AG04450 (cell line): ENCODE measurements around the gene RAB15. TPM values are rescaled to one million over a fixed set of nuclear protein-coding genes. Genes with fewer than 3 reads are reported as not detected.

ENCODE experiments used
- CTCF ChIA-PET: fragments of 300-600, 350-600 bp; formaldehyde crosslinking; extraction: SDS; loops from one replicate; lab custom pipeline; 2022; ENCODE audit warnings: antibody characterized with exemption, inconsistent platforms; lab: Charles Lee
- POLR2A ChIA-PET: fragments of 350-600 bp; formaldehyde crosslinking; extraction: SDS; loops from one replicate; lab custom pipeline; 2021; ENCODE audit warnings: antibody characterized with exemption, inconsistent platforms; lab: Yijun Ruan, JAX
- DNase-seq: peaks from one replicate; pipeline ENCODE4 v3.0.0-alpha.2; 2011; ENCODE audit warnings: low read depth, low spot score
- H3K27ac ChIP-seq: one replicate; pipeline ENCODE4 v1.5.1; 2012; ENCODE audit warnings: low read depth, low read length, control low read depth
- H3K27me3 ChIP-seq: one replicate; pipeline ENCODE4 v1.6.0; 2012; ENCODE audit warnings: low read length; ENCODE audit not compliant: control insufficient read depth, insufficient read depth
- H3K4me3 ChIP-seq: 2 replicates; pipeline ENCODE4 v1.5.1; 2011; ENCODE audit warnings: mild to moderate bottlenecking, low read depth, low read length, control low read depth
- H3K9me3 ChIP-seq: 2 replicates; pipeline ENCODE4 v1.5.1; 2012; ENCODE audit warnings: low read length; ENCODE audit not compliant: control insufficient read depth, insufficient read depth
- CTCF ChIP-seq: IDR thresholded peaks from 2 replicates; pipeline ENCODE4 v1.5.1; 2011; ENCODE audit warnings: low read depth, low read length, control low read depth, inconsistent platforms
- polyA plus RNA-seq: library from polyadenylated mRNA; depleted of rRNA; stranded (reverse); fragments of >200 nt; gene quantifications from 2 replicates; pipeline ENCODE4 v1.2.3, GENCODE V29; 2011

Gene RAB15
- polyA plus RNA-seq, 1 experiment = 11.0 TPM

DNA sequence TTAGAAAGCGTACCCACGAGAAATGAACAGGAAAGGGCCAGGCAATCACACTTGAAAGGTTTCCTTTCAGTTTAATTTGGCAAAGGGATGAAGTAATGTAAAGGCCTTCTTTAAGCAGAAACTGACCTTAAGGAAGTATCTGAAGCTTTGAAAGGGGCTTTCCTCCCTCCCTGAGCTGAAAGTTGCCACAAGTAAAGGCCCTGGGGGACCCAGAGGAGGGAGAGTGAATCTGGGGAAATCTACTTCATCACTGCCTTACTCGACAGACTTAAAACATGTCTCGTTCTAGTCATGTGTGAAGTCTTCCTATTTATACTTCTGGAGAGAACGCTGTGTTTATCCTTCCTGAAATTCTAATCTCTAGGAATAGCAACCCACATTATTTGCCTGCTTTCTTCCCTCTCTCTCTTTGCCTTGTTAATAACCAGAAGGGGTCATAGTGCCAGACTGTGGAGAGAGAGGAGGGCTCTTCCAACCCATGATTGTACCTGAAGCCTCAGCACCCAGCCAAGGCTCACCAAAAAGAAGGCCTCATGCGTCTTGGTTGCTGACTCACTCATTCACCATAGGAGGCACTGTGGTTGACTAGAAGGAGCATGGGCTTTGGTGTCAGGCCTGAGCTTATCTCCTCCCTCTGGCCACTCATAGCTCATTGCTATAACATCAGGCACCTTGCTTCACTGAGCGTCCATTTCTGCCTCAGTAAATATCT lies 19.4 kb downstream of the RAB15 start:
- Histone ChIP-seq H3K27ac (no peak overlapping the region), H3K9me3 (no peaks in the 10 kb centered on the region), H3K4me3 (no peak overlapping the region), H3K27me3 (no peaks in the 10 kb centered on the region)
- 0 out of 2 replicates have a peak, but pooled peaks have one; percentile 6 for TF ChIP-seq CTCF
- ChIA-PET CTCF (interaction anchor here (0.5 to 1.6 kb wide), 3 partner anchors 36 to 67 kb away, joined by 3 to 10 read pairs (median 4); no protein-coding TSS in a partner anchor), POLR2A (no interaction called here)
- no peak for DNase-seq

DNA sequence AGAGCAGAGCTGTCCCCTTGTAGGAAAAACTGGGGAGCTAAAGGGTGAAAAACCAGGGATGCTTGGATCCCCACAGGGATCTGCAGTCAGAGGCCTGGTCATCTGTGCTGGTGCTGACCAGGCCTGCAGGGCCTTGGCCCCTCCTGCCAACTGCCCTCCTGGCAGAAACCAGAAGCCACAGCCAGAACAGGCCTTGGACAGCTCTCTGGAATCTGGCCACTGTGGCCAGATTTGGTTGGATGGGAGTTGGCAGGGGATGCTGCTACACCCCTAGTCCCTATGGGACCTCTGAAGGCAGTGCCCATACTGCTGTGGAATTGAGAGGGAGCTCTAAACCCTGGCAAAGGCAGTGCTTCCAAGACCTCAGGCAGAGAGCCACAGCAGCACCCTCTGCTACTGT lies 20.4 kb downstream of the RAB15 start:
- Histone ChIP-seq H3K27me3 (no peaks in the 10 kb centered on the region), H3K27ac (no peak overlapping the region), H3K9me3 (no peaks in the 10 kb centered on the region), H3K4me3 (no peak overlapping the region)
- DNase-seq = no peak
- ChIA-PET POLR2A (interaction anchor here (0.6 kb wide), 1 partner anchor 16 kb away, joined by 5 read pairs; no protein-coding TSS in a partner anchor), CTCF (no interaction called here)
- TF ChIP-seq CTCF = no peak

GRCh38 chr14:64951291-64951690 lies 20.8 kb downstream of the RAB15 start:
- Histone ChIP-seq H3K27ac (no peak overlapping the region), H3K9me3 (no peaks in the 10 kb centered on the region), H3K27me3 (no peaks in the 10 kb centered on the region), H3K4me3 (no peak overlapping the region)
- no peak for DNase-seq
- TF ChIP-seq CTCF = no peak
- ChIA-PET POLR2A (no interaction called here), CTCF (no interaction called here)

- no peaks in the 10 kb centered on the region for H3K27me3 ChIP-seq
- ChIA-PET POLR2A (no interaction called here), CTCF (no interaction called here)
Measured at GRCh38 chr14:64950889-64951288, 21.2 kb downstream of the RAB15 start.

More at GRCh38 chr14:64950889-64951288, 21.2 kb downstream of the RAB15 start:
- H3K27ac ChIP-seq = no peak overlapping the region
- DNase-seq = no peak
- no peak for TF ChIP-seq CTCF
- H3K9me3 ChIP-seq = no peaks in the 10 kb centered on the region
- no peak overlapping the region for H3K4me3 ChIP-seq
